ENCODE results near the gene GPX7. TPM values are rescaled to one million over a fixed set of nuclear protein-coding genes. Genes with fewer than 3 reads are reported as not detected.

GPX7 gene
- total RNA-seq, 1 experiment from 2014 or later, result 9.9 TPM

DNA sequence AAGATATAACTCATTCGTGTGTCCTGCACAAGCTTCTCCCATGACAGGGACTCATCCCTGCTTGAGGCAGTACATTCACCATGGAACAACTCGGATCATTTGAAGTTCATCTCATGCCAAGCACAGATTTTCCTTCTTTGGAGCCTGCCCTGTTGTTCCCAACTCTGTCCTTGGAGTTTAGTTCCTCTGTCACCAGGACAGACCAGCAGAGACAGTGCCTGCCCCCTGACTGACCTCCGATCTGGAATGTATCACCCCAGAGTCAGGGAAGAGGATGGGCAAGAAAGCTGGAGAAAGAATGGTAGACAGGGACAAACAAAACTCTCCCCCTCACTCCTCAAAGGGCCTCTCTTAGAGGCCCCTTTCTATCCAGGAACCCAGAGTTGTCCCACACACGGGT lies 35.8 kb downstream of the GPX7 start:
- Mint-ChIP-seq H3K9me3 (no peaks in the 10 kb centered on the region), H3K4me1 (peaks cover 16% of the 10 kb centered on the region), H3K27me3 (ENCODE audit: low read depth) (peaks cover 32% of the 10 kb centered on the region), H3K27ac (no peak overlapping the region), H3K4me3 (no peak overlapping the region), H3K36me3 (peaks cover 6% of the 10 kb centered on the region)
- TF ChIP-seq, protein P1, sequence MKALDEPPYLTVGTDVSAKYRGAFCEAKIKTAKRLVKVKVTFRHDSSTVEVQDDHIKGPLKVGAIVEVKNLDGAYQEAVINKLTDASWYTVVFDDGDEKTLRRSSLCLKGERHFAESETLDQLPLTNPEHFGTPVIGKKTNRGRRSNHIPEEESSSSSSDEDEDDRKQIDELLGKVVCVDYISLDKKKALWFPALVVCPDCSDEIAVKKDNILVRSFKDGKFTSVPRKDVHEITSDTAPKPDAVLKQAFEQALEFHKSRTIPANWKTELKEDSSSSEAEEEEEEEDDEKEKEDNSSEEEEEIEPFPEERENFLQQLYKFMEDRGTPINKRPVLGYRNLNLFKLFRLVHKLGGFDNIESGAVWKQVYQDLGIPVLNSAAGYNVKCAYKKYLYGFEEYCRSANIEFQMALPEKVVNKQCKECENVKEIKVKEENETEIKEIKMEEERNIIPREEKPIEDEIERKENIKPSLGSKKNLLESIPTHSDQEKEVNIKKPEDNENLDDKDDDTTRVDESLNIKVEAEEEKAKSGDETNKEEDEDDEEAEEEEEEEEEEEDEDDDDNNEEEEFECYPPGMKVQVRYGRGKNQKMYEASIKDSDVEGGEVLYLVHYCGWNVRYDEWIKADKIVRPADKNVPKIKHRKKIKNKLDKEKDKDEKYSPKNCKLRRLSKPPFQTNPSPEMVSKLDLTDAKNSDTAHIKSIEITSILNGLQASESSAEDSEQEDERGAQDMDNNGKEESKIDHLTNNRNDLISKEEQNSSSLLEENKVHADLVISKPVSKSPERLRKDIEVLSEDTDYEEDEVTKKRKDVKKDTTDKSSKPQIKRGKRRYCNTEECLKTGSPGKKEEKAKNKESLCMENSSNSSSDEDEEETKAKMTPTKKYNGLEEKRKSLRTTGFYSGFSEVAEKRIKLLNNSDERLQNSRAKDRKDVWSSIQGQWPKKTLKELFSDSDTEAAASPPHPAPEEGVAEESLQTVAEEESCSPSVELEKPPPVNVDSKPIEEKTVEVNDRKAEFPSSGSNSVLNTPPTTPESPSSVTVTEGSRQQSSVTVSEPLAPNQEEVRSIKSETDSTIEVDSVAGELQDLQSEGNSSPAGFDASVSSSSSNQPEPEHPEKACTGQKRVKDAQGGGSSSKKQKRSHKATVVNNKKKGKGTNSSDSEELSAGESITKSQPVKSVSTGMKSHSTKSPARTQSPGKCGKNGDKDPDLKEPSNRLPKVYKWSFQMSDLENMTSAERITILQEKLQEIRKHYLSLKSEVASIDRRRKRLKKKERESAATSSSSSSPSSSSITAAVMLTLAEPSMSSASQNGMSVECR (CRISPR knock-in tag; IDR thresholded peaks at IDR 0.05; ENCODE audit: borderline replicate concordance), result no peak
- no peak for TF ChIP-seq TEAD1 (CRISPR knock-in tag; IDR thresholded peaks at IDR 0.05)
- TF ChIP-seq, protein P2, sequence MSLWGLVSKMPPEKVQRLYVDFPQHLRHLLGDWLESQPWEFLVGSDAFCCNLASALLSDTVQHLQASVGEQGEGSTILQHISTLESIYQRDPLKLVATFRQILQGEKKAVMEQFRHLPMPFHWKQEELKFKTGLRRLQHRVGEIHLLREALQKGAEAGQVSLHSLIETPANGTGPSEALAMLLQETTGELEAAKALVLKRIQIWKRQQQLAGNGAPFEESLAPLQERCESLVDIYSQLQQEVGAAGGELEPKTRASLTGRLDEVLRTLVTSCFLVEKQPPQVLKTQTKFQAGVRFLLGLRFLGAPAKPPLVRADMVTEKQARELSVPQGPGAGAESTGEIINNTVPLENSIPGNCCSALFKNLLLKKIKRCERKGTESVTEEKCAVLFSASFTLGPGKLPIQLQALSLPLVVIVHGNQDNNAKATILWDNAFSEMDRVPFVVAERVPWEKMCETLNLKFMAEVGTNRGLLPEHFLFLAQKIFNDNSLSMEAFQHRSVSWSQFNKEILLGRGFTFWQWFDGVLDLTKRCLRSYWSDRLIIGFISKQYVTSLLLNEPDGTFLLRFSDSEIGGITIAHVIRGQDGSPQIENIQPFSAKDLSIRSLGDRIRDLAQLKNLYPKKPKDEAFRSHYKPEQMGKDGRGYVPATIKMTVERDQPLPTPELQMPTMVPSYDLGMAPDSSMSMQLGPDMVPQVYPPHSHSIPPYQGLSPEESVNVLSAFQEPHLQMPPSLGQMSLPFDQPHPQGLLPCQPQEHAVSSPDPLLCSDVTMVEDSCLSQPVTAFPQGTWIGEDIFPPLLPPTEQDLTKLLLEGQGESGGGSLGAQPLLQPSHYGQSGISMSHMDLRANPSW (CRISPR knock-in tag; conservative IDR thresholded peaks at IDR 0.05; ENCODE audit: low read depth), result no peak
- TF ChIP-seq, protein P3, sequence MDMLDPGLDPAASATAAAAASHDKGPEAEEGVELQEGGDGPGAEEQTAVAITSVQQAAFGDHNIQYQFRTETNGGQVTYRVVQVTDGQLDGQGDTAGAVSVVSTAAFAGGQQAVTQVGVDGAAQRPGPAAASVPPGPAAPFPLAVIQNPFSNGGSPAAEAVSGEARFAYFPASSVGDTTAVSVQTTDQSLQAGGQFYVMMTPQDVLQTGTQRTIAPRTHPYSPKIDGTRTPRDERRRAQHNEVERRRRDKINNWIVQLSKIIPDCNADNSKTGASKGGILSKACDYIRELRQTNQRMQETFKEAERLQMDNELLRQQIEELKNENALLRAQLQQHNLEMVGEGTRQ (CRISPR knock-in tag; IDR thresholded peaks at IDR 0.05), result no peak
- no peak for TF ChIP-seq CREB1 (CRISPR knock-in tag; IDR thresholded peaks at IDR 0.05)
- TF ChIP-seq, protein P4, sequence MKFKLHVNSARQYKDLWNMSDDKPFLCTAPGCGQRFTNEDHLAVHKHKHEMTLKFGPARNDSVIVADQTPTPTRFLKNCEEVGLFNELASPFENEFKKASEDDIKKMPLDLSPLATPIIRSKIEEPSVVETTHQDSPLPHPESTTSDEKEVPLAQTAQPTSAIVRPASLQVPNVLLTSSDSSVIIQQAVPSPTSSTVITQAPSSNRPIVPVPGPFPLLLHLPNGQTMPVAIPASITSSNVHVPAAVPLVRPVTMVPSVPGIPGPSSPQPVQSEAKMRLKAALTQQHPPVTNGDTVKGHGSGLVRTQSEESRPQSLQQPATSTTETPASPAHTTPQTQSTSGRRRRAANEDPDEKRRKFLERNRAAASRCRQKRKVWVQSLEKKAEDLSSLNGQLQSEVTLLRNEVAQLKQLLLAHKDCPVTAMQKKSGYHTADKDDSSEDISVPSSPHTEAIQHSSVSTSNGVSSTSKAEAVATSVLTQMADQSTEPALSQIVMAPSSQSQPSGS (CRISPR knock-in tag; IDR thresholded peaks at IDR 0.05; ENCODE audit: borderline replicate concordance, low read depth), result no peak
- no peak for TF ChIP-seq SMAD3 (CRISPR knock-in tag; IDR thresholded peaks at IDR 0.05; ENCODE audit: borderline replicate concordance)
- TF ChIP-seq ZNF317 (CRISPR knock-in tag; IDR thresholded peaks at IDR 0.05; ENCODE audit: borderline replicate concordance, low read depth), result no peak
- no peak for TF ChIP-seq ZNF219 (CRISPR knock-in tag; IDR thresholded peaks at IDR 0.05; ENCODE audit: borderline replicate concordance)
- no peak for TF ChIP-seq ZNF263 (CRISPR knock-in tag; IDR thresholded peaks at IDR 0.05; ENCODE audit: low read depth)
- TF ChIP-seq ETV6 (CRISPR knock-in tag; IDR thresholded peaks at IDR 0.05), result no peak
- TF ChIP-seq OVOL2 (CRISPR knock-in tag; IDR thresholded peaks at IDR 0.05; ENCODE audit: borderline replicate concordance), result no peak
- no peak for TF ChIP-seq JUN (CRISPR knock-in tag; IDR thresholded peaks at IDR 0.05)
- TF ChIP-seq, protein P5, sequence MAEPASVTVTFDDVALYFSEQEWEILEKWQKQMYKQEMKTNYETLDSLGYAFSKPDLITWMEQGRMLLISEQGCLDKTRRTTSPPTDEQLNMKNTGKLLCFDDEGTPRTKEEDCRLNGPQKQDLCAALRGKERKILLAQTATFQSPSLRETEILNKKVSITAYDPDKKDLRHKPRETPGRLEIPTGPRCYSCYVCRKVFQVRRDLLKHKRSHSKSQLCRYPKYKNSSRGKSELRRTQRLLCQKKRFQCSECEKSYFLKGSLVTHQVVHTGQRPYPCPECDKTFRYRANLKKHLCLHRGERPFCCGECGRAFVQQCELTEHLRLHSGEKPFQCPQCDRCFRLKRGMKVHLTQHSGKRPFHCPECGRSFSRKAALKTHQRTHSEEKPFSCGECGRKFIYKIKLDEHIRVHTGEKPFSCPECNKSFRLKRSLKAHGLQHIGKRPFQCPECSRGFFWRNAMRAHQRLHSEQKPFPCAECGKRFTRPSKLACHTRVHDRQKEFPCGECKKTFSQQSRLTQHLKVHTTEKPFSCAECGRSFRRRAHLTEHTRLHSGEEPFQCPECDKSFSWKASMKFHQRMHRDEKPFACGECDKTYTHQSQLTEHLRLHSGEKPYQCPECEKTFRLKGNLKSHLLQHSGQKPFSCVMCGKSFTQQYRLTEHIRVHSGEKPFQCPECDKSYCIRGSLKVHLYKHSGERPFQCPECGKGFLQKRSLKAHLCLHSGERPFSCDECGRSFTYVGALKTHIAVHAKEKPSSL (CRISPR knock-in tag; conservative IDR thresholded peaks at IDR 0.05), result no peak
- TF ChIP-seq NFYB (CRISPR knock-in tag; conservative IDR thresholded peaks at IDR 0.05; ENCODE audit: low read depth), result no peak
- TF ChIP-seq, protein P6, sequence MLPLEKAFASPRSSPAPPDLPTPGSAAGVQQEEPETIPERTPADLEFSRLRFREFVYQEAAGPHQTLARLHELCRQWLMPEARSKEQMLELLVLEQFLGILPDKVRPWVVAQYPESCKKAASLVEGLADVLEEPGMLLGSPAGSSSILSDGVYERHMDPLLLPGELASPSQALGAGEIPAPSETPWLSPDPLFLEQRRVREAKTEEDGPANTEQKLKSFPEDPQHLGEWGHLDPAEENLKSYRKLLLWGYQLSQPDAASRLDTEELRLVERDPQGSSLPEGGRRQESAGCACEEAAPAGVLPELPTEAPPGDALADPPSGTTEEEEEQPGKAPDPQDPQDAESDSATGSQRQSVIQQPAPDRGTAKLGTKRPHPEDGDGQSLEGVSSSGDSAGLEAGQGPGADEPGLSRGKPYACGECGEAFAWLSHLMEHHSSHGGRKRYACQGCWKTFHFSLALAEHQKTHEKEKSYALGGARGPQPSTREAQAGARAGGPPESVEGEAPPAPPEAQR (CRISPR knock-in tag; IDR thresholded peaks at IDR 0.05), result no peak
- no peak for TF ChIP-seq ZNF671 (CRISPR knock-in tag; IDR thresholded peaks at IDR 0.05)
- no peak for TF ChIP-seq NR1H2 (CRISPR knock-in tag; IDR thresholded peaks at IDR 0.05)
- TF ChIP-seq, protein P7, sequence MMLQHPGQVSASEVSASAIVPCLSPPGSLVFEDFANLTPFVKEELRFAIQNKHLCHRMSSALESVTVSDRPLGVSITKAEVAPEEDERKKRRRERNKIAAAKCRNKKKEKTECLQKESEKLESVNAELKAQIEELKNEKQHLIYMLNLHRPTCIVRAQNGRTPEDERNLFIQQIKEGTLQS (CRISPR knock-in tag; conservative IDR thresholded peaks at IDR 0.05), result no peak
- no peak for TF ChIP-seq ZNF232 (CRISPR knock-in tag; IDR thresholded peaks at IDR 0.05)
- ChIA-PET POLR2A (no interaction called here), CTCF (no interaction called here)
- DNase-seq (ENCODE audit: low spot score), result no peak
- no peak for ATAC-seq
